ENCODE results near the gene ACKR3. TPM values are rescaled to one million over a fixed set of nuclear protein-coding genes. Genes with fewer than 3 reads are reported as not detected.

Gene ACKR3
- polyA plus RNA-seq, 1 donor from 2014 or later, result 1.7 TPM

- Histone ChIP-seq H3K9me3 (ENCODE audit: low read length) (peaks cover 6% of the 10 kb centered on the region), H3K27ac (ENCODE audit: low read length) (no peak overlapping the region), H3K4me3 (ENCODE audit: low read length) (no peak overlapping the region), H3F3A (ENCODE audit: insufficient read depth, low read length, poor library complexity, severe bottlenecking) (no peaks in the 10 kb centered on the region), H4K20me1 (ENCODE audit: insufficient read depth) (no peaks in the 10 kb centered on the region), H3K79me2 (replicated peaks; ENCODE audit: insufficient read depth, low read length) (no peaks in the 10 kb centered on the region), H3K36me3 (ENCODE audit: insufficient read depth, low read length) (no peaks in the 10 kb centered on the region), H2AFZ (ENCODE audit: low read depth, low read length) (no peak overlapping the region), H3K9me2 (ENCODE audit: insufficient read depth, low read length) (no peaks in the 10 kb centered on the region), H3K4me2 (ENCODE audit: low read length) (no peak overlapping the region), H3K9ac (ENCODE audit: low read length) (no peak overlapping the region), H3K27me3 (ENCODE audit: insufficient read depth, low read depth, low read length) (no peaks in the 10 kb centered on the region)
- TF ChIP-seq SMC3 (conservative IDR thresholded peaks at IDR 0.05; ENCODE audit: poor library complexity), result no peak
- TF ChIP-seq EZH2 (IDR thresholded peaks at IDR 0.05; ENCODE audit: borderline replicate concordance, insufficient read depth, low read length, poor library complexity, severe bottlenecking), result no peak
- TF ChIP-seq, protein P1, sequence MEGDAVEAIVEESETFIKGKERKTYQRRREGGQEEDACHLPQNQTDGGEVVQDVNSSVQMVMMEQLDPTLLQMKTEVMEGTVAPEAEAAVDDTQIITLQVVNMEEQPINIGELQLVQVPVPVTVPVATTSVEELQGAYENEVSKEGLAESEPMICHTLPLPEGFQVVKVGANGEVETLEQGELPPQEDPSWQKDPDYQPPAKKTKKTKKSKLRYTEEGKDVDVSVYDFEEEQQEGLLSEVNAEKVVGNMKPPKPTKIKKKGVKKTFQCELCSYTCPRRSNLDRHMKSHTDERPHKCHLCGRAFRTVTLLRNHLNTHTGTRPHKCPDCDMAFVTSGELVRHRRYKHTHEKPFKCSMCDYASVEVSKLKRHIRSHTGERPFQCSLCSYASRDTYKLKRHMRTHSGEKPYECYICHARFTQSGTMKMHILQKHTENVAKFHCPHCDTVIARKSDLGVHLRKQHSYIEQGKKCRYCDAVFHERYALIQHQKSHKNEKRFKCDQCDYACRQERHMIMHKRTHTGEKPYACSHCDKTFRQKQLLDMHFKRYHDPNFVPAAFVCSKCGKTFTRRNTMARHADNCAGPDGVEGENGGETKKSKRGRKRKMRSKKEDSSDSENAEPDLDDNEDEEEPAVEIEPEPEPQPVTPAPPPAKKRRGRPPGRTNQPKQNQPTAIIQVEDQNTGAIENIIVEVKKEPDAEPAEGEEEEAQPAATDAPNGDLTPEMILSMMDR (IDR thresholded peaks at IDR 0.05; ENCODE audit: poor library complexity, severe bottlenecking), result no peak
- TF ChIP-seq, protein P2, sequence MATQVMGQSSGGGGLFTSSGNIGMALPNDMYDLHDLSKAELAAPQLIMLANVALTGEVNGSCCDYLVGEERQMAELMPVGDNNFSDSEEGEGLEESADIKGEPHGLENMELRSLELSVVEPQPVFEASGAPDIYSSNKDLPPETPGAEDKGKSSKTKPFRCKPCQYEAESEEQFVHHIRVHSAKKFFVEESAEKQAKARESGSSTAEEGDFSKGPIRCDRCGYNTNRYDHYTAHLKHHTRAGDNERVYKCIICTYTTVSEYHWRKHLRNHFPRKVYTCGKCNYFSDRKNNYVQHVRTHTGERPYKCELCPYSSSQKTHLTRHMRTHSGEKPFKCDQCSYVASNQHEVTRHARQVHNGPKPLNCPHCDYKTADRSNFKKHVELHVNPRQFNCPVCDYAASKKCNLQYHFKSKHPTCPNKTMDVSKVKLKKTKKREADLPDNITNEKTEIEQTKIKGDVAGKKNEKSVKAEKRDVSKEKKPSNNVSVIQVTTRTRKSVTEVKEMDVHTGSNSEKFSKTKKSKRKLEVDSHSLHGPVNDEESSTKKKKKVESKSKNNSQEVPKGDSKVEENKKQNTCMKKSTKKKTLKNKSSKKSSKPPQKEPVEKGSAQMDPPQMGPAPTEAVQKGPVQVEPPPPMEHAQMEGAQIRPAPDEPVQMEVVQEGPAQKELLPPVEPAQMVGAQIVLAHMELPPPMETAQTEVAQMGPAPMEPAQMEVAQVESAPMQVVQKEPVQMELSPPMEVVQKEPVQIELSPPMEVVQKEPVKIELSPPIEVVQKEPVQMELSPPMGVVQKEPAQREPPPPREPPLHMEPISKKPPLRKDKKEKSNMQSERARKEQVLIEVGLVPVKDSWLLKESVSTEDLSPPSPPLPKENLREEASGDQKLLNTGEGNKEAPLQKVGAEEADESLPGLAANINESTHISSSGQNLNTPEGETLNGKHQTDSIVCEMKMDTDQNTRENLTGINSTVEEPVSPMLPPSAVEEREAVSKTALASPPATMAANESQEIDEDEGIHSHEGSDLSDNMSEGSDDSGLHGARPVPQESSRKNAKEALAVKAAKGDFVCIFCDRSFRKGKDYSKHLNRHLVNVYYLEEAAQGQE (IDR thresholded peaks at IDR 0.05; ENCODE audit: borderline replicate concordance), result no peak
- no peak for TF ChIP-seq POLR2AphosphoS5 (IDR thresholded peaks at IDR 0.05)
- no peak for TF ChIP-seq EP300 (conservative IDR thresholded peaks at IDR 0.05; ENCODE audit: poor library complexity, severe bottlenecking)
- TF ChIP-seq MXI1 (conservative IDR thresholded peaks at IDR 0.05; ENCODE audit: poor library complexity, severe bottlenecking), result no peak
- no peak for TF ChIP-seq RAD21 (conservative IDR thresholded peaks at IDR 0.05)
- no peak for TF ChIP-seq TAF1 (IDR thresholded peaks at IDR 0.05; ENCODE audit: low read depth)
These were observed 14.9 kb upstream of the ACKR3 start for GRCh38 chr2:236554629-236555282.

GRCh38 chr2:236555481-236555880, 14.1 kb upstream of the ACKR3 start:
- TF ChIP-seq MXI1 (conservative IDR thresholded peaks at IDR 0.05; ENCODE audit: poor library complexity, severe bottlenecking), result no peak
- TF ChIP-seq RAD21 (conservative IDR thresholded peaks at IDR 0.05), result no peak
- TF ChIP-seq, protein P2 (IDR thresholded peaks at IDR 0.05; ENCODE audit: borderline replicate concordance), result no peak
- TF ChIP-seq EP300 (conservative IDR thresholded peaks at IDR 0.05; ENCODE audit: poor library complexity, severe bottlenecking), result no peak
- TF ChIP-seq POLR2AphosphoS5 (IDR thresholded peaks at IDR 0.05), result no peak
- no peak for TF ChIP-seq SMC3 (conservative IDR thresholded peaks at IDR 0.05; ENCODE audit: poor library complexity)
- TF ChIP-seq, protein P1 (IDR thresholded peaks at IDR 0.05; ENCODE audit: poor library complexity, severe bottlenecking), result no peak
- no peak for TF ChIP-seq TAF1 (IDR thresholded peaks at IDR 0.05; ENCODE audit: low read depth)
- no peaks in the 10 kb centered on the region for H3K36me3 ChIP-seq (ENCODE audit: insufficient read depth, low read length)
- no peak overlapping the region for H3K27ac ChIP-seq (ENCODE audit: low read length)
- no peak overlapping the region for H2AFZ ChIP-seq (ENCODE audit: low read depth, low read length)
- no peaks in the 10 kb centered on the region for H3K79me2 ChIP-seq (replicated peaks; ENCODE audit: insufficient read depth, low read length)
- H3K27me3 ChIP-seq (ENCODE audit: insufficient read depth, low read depth, low read length), result no peaks in the 10 kb centered on the region
- no peak overlapping the region for H3K4me2 ChIP-seq (ENCODE audit: low read length)
- H3K9me3 ChIP-seq (ENCODE audit: low read length), result peaks cover 6% of the 10 kb centered on the region
- H3K9ac ChIP-seq (ENCODE audit: low read length), result no peak overlapping the region
- no peaks in the 10 kb centered on the region for H4K20me1 ChIP-seq (ENCODE audit: insufficient read depth)
- H3K9me2 ChIP-seq (ENCODE audit: insufficient read depth, low read length), result no peaks in the 10 kb centered on the region
- H3K4me3 ChIP-seq (ENCODE audit: low read length), result no peak overlapping the region
- no peaks in the 10 kb centered on the region for H3F3A ChIP-seq (ENCODE audit: insufficient read depth, low read length, poor library complexity, severe bottlenecking)
